HG03442 (cell line): ENCODE data around the gene SLC43A3.
A peak's percentile ranks its signal among the peaks of the same experiment; 100 is the strongest.
"Not testable (repeated sequence)": the region's sequence is repeated elsewhere in the genome, so short reads cannot be mapped to it uniquely, and the experiment has no call there.

Source experiments
- ATAC-seq: cut with Tn5 transposase; IDR thresholded peaks from one replicate; pipeline ENCODE4 v1.9.1; 2021; ENCODE audit warnings: mild to moderate bottlenecking, moderate library complexity; ENCODE audit not compliant: unreplicated experiment

SLC43A3 gene

DNA sequence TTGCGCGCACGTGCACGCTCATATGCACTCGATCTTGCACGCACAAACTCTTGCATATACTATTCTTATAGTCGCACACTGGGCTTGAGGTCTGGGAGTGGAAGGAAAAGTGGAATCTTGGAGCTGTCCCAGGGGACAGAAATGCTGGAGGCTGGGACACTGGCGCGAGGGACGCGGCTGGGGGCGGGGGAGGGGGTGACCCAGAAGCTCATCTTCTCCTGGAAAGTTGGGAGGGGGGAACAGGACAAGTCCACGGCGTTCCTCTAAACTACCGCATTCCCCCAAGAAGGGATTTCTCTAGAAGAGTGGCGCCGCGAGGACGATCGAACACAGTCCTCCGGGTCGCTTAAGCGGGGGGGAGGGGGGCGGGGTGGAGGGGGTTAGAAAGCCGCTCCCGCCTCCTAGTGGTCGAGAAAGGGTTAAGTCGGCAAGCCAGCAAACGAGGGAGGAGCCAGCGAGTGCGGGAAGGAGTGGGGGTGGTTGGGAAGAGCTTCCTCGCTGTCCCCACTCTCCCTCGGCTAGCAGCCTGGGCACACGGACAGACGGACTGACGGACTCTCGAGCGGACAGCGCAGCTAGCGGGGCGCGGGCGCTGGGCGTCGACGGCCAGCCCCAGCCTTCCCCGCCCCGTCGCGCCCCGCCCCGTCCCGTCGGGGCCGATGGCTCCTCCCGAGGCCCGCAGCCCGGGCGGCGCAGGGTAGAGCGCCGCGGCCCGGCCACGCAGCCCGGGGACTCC lies 33.3 kb upstream of the SLC43A3 start, which contains the start of gene RTN4RL2:
RTN4RL2 (plus strand) TSS at position 507 of the 736 bp plus-strand sequence. CDS start 338 bp downstream, outside the sequence.
- no peak for ATAC-seq

GRCh38 chr11:57459164-57460021 lies 32.5 kb upstream of the SLC43A3 start:
- ATAC-seq: no peak

GRCh38 chr11:57458410-57459163 lies 31.7 kb upstream of the SLC43A3 start:
- no peak for ATAC-seq

GRCh38 chr11:57458060-57458409 lies 31.1 kb upstream of the SLC43A3 start:
- no peak for ATAC-seq

DNA sequence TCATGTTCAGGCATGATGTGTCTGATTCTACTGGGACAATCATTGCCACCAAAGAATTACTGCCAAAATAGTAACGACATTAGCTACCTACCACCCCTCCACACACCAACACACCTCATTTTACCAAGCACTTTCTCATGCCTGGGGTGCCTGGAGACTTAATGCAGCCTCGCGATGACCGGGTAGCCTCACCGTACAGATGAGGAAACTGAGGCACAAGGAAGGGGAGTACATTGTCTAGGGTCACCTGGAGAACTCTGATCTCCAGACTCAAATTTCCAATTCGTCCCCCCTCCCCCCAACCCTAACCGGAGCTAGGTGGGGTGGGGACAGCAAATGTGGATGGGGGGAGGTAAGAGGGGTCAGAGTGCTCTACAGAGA lies 30.7 kb upstream of the SLC43A3 start:
- peak; percentile 17 for ATAC-seq

DNA sequence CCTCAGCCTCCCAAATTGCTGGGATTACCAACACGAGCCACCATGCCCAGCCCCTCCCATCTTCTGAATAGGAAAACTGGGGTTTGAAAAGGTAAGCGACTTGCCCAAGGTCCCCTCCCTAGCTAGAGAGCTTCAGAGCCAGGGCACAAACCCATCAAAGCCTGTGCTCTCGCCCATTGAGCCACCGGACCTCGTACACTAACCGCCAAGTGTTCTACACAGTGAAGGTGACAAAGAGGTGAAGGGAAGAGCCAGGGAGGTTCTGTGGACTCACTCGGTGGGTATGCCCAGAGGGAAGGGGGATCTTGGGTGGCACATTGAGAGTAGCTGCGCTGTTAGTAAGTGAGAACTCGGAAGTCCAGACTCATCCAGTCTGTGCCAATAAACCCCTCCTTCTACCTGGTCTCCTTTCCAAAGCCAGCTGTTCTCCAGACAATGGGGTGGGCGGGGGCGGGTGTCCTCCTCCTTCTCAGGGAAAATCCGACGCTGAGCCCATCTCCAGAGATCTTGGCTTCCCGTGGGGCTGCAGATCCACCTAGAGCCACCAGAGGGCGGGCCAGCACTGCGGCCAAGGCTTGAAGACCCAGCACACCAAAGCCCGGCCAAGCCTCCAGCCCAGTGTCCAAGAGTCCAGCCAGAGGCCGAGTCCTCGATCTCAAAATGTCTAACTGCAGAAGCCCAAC lies 30.2 kb upstream of the SLC43A3 start:
- ATAC-seq: peak; percentile 67

GRCh38 chr11:57453543-57454177 lies 26.7 kb upstream of the SLC43A3 start:
- no peak for ATAC-seq

DNA sequence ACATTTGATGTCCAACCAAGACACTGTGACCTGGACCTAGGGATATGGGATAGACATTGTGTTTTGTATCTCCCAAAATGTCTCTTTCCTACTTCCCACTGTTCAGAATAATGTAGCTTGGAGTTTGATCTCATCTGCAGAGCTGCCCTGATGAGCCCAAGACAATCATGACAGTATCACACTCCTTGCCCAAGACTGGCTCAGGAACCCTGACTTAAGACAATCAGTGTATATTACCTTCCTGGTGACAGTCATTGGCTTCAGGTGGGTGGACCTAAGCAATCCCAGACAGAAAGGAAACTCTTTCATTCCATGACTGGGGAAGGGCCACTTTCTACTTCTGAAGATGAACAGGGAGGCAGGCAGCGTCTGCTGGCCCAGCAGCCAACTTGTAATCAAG lies 19.1 kb upstream of the SLC43A3 start:
- ATAC-seq: no peak

DNA sequence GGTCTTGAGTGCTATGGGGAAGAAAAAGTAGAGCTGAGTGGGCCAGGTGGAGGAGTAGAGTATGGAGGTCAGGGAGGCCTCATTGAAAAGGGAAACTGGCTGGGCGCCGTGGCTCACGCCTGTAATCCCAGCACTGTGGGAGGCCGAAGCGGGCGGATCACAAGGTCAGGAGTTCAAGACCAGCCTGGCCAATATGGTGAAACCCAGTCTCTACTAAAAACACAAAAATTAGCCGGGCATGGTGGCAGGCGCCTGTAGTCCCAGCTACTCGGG lies 18.1 kb upstream of the SLC43A3 start:
- ATAC-seq: not testable (repeated sequence)

- no peak for ATAC-seq
Observed at GRCh38 chr11:57444362-57445121, 17.6 kb upstream of the SLC43A3 start.

DNA sequence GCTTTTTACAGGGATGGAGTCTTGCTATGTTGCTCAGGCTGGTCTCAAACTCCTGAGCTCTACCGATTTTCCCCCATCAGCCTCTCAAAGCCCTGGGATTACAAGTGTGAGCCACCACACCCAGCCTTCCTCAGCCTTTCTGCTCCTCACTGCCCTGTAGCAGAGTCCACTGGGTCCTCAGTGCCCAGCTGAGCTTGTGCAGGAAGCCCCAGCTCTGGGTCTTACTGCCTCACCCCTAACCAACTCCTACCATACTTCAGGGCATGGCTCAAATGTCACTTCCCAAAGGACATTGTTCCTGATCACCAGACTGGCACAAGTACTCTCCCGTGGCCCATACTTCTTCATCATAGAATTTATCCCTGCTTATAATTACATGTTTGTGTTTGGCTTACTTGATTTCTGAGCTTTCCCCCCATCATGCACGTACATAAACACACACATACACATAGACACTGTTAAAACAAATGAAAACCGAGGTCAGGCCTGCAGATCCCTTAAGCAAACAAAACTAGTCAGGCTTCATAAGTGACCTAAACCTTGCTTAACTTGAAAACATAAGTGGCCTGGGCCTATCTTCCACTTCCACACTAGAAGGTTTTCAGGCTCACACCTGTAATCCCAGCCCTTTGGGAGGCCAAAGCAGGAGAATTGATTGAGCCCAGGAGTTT lies 14.0 kb upstream of the SLC43A3 start:
- no peak for ATAC-seq

GRCh38 chr11:57439786-57440185 lies 12.9 kb upstream of the SLC43A3 start:
- ATAC-seq: no peak

DNA sequence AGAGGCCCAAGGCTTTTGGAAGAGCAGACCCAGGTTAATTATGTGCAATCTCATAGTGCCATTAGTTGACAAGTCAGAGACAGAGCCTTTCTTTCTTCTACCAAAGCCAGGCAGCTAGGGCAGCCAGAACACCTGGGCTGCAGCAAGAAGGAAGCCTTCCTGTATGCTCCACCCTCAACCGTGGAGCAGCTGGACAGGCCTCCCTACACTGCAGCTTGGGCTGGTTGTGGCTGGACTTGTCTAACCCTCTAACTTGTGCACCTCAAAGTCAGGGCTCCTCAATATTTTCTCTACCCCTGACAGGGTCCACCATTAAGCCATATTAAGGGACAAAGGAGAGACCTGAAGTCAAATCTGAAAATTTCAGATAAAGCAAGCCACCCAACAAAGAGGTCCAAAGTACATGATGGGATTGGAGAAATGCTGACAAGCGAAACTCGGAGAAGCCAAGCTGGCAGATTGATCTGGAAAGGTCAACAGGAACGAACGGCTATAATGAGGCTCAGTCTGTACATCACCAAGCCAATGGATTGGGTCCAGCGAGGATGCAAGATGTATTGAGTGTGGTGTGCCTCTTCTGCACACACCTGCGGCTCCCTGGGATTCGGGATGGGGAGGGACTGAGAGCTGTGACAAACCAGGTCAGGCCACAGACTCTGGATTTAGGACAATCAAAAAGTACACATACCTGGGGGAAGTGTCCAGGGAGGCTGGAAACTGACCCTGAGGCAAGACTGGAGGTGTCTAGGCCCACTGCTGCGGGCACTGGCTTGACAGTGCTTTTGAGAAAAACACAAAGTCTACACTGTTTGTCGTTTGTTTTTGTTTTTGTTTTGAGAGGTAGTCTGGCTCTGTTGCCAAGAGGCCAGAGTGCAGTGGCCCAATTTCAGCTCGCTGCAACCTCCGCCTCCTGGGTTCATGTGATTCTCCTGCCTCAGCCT lies 11.7 kb upstream of the SLC43A3 start:
- ATAC-seq: no peak

GRCh38 chr11:57436031-57436430 lies 9.1 kb upstream of the SLC43A3 start:
- ATAC-seq: no peak

DNA sequence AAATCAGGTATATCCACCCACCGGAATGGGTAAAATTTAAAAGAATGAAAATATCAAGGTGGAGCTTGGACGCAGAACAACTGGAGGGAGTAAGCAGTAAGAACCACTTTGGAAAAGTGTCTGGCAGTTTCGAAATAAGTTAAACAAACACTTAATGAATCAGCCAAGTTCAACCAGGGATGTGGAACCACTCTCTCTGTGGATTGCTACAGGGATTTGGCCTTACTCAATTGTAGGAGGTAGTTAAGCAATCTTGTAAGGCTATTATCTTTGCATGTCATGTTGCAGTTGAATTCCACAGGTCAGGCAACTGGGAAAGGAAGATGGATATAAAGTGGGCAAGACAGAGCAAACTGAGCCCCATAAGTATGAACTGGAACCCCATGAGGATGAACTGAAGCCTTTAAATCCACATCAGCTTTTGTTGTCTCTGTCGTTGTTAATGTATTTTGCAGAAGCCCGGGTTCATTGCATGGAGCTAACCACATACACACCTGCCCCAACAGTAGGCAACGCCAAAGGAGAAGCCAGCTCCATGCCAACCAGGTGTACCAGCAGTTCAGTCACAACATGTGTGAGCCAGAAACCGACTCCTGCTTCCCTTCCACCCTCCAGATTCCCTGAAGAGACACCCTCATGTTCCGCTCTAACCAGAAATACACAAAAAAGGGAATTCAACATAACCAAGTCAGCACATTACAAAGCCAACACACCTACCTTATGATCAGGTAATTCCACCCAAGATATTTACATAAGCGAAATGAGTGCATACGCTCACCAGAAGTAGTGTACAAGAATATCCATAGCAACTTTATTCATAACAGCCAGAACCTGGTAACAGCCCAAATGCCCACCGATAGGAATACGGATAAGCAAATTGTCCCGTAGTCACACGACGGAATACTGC lies 8.0 kb upstream of the SLC43A3 start:
- ATAC-seq: no peak

DNA sequence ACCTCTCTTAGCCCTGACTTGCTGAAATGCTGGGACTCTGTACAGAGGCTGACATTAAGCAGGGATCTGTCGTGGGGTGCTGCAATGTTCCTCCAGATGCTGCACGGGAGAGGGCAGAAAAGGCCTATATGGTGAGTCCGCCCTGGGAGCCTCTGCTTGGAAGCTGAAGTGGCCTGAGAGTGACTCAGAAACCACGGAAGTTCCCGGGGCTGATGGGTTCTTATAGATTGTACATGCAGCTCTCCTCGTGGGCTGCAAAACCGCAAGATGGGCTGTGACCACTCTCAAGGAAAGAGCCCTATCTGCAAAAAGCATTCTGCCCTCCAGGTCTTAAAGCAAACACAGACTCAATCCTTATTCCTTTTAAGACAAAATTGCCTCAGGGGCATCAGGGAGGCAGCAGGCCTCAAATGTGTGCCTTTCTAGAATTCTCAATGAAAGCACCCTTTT lies 5.8 kb upstream of the SLC43A3 start:
- no peak for ATAC-seq

- no peak for ATAC-seq
Observed at GRCh38 chr11:57432149-57432561, 5.2 kb upstream of the SLC43A3 start.
